Ovary (tissue), 3 donors: ENCODE data around the gene HS6ST3.

ENCODE experiments used
- CTCF ChIP-seq, 3 donors: fragments of 450-650 bp in 2 of 3; fragments of 200-600 bp in 1 of 3; IDR thresholded peaks; one replicate each; pipeline versions ENCODE4 v1.5.1 to v1.8.0; 2016 to 2022; ENCODE audit warnings: antibody characterized with exemption in 3 of 3, mild to moderate bottlenecking in 1 of 3
- EP300 ChIP-seq: sonication (generic); formaldehyde crosslinking; IDR thresholded peaks from one replicate; pipeline ENCODE4 v1.6.1; 2017; ENCODE audit warnings: antibody characterized with exemption
- POLR2A ChIP-seq: fragments of 450-650 bp; IDR thresholded peaks from one replicate; pipeline ENCODE4 v1.6.1; 2017; ENCODE audit warnings: antibody characterized with exemption, mild to moderate bottlenecking, moderate library complexity
- donor health status: DM: no; HTN: no; CAD: no.

- no peak for TF ChIP-seq POLR2A
- TF ChIP-seq CTCF (IDR thresholded peaks at IDR 0.05) = no peak
- TF ChIP-seq EP300 = no peak
Observed at GRCh38 chr13:96285729-96286128, 195.8 kb downstream of the HS6ST3 start.
